Pancreas (tissue), 10 donors: Measurements from ENCODE around the gene GOLGA6C. TPM values are rescaled to one million over a fixed set of nuclear protein-coding genes. Genes with fewer than 3 reads are reported as not detected.
A peak's percentile ranks its signal among the peaks of the same experiment; 100 is the strongest.

Experiments used
- ATAC-seq, 4 donors: fragments of 200-7000 bp; cut with Tn5 transposase; one replicate each; pipeline versions ENCODE4 v1.8.0 to v1.9.1; 2020; ENCODE audit warnings: mild to moderate bottlenecking in 4 of 4, moderate library complexity in 4 of 4
- DNase-seq, 6 donors: peaks; one replicate each; pipeline ENCODE4 v3.0.0-alpha.2; 2020
- FAIRE-seq: peaks from 2 replicates; lab custom pipeline; 2012; peaks lifted over from hg19 to GRCh38; lab: Jason Lieb, UNC
- H3K27ac ChIP-seq, 4 donors: fragments of 200-600 bp; sonication (generic); 1 replicate in 3 of 4; 2 replicates in 1 of 4; pipeline versions ENCODE4 v1.5.0 to v1.8.0; 2020
- H3K27me3 ChIP-seq, 4 donors: fragments of 200-600 bp; one replicate each; pipeline ENCODE4 v1.8.0; 2021
- H3K36me3 ChIP-seq, 3 donors: fragments of 200-600 bp; sonication (generic) in 1 of 3; one replicate each; pipeline versions ENCODE4 v1.5.0 to v1.8.0; 2020 to 2021
- H3K4me1 ChIP-seq, 3 donors: fragments of 200-600 bp; one replicate each; pipeline ENCODE4 v1.8.0; 2021
- H3K4me3 ChIP-seq, 4 donors: fragments of 200-600 bp; sonication (generic) in 2 of 4; one replicate each; pipeline versions ENCODE4 v1.5.0 to v1.8.0; 2020 to 2021
- H3K9me3 ChIP-seq, 4 donors: fragments of 200-600 bp; one replicate each; pipeline ENCODE4 v1.8.0; 2021
- WGBS, 2 donors: extraction: QIAGEN DNeasy Blood & Tissue Kit; methylation state at CpG; one replicate each; pipeline ENCODE4 v1.1.7; 2013; 5-methylcytosine and 5-hydroxymethylcytosine counted together
- intact Hi-C, 3 donors: fragments of 100-400 bp; cut with DNase I; formaldehyde crosslinking; loops; one replicate each; pipeline versions ENCODE4 v1.11.1 to v1.14.2; 2022
- polyA plus RNA-seq, 2 donors: library from polyadenylated mRNA; stranded (reverse); fragments of 200-250 nt; gene quantifications; one replicate each; pipeline ENCODE4 v1.2.3, GENCODE V29; 2013
- total RNA-seq, 6 donors: library from RNA; stranded (reverse); fragmentation: NEBNext Ultra II Directional in 4 of 6; extraction: Animal tissue kit (Norgen Biotek cat#: 25700) in 4 of 6; gene quantifications; one replicate each; pipeline versions ENCODE4 v1.2.1 to v1.2.4, GENCODE V29; 2021 to 2023
- TF ChIP-seq, protein P1 (sequence below), 4 donors: fragments of 200-600 bp; sonication (generic) in 3 of 4; IDR thresholded peaks; one replicate each; pipeline versions ENCODE4 v1.5.0 to v1.8.0; 2021; ENCODE audit warnings: antibody characterized with exemption in 4 of 4
- donor health status: healthy with polysubstance abuse.
- donor health status: DM: no; HTN: no; CAD: no; lungs with moderate emphysema.
- donor health status: DM: no; HTN: no; CAD: no.
- donor health status: control.
- donor health status: control.
- donor health status: Bipolar disorder and iron deficiency.
- donor health status: DM: yes; HTN: yes; CAD: no.
- donor health status: DM: no; HTN: no; CAD: no.
- donor health status: DM: no; HTN: no; CAD: no.
- donor health status: DM: yes; HTN: yes; CAD: no.

GOLGA6C gene
- total and polyA plus RNA-seq, 8 donors, result not detected

DNA sequence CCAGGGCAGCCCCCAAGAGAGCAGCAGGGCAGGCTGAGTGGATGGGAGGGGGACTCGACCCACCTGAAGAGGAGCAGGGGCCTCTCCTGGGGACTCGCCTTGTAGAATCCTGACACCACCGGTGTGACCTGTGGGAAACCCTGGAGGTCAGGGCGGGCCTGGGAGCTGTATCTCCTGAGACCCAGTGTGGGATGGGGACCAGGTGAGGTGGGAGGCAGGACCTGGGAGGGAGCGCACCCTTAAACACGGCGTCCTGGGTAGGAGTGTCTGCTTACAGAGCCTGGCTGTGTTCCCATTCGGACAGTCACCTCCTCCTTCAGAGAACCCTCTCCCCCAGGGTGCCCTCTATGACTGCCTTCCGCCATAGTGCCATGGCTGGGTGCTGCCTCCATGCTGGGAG lies 29.3 kb upstream of the GOLGA6C start:
- 66 to 76% methylated on average over 9 of the region's 9 CpGs for WGBS, 2 donors
- Histone ChIP-seq H3K36me3 (no peaks in the 10 kb centered on the region), H3K9me3 (no peaks in the 10 kb centered on the region), H3K4me3 (no peak overlapping the region), H3K4me1 (no peaks in the 10 kb centered on the region), H3K27ac (no peak overlapping the region), H3K27me3 (no peaks in the 10 kb centered on the region)
- TF ChIP-seq, protein P1, sequence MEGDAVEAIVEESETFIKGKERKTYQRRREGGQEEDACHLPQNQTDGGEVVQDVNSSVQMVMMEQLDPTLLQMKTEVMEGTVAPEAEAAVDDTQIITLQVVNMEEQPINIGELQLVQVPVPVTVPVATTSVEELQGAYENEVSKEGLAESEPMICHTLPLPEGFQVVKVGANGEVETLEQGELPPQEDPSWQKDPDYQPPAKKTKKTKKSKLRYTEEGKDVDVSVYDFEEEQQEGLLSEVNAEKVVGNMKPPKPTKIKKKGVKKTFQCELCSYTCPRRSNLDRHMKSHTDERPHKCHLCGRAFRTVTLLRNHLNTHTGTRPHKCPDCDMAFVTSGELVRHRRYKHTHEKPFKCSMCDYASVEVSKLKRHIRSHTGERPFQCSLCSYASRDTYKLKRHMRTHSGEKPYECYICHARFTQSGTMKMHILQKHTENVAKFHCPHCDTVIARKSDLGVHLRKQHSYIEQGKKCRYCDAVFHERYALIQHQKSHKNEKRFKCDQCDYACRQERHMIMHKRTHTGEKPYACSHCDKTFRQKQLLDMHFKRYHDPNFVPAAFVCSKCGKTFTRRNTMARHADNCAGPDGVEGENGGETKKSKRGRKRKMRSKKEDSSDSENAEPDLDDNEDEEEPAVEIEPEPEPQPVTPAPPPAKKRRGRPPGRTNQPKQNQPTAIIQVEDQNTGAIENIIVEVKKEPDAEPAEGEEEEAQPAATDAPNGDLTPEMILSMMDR (IDR thresholded peaks at IDR 0.05), result no peak
- peak in 3 of 6 donors; percentile 8 to 38 (median 30) for DNase-seq
- intact Hi-C loops, result loop anchor here in 1 of 3 donors (10.0 kb wide), 1 partner anchor 96 kb away; no protein-coding TSS in a partner anchor
- FAIRE-seq, result no peak
- ATAC-seq, result no peak

DNA sequence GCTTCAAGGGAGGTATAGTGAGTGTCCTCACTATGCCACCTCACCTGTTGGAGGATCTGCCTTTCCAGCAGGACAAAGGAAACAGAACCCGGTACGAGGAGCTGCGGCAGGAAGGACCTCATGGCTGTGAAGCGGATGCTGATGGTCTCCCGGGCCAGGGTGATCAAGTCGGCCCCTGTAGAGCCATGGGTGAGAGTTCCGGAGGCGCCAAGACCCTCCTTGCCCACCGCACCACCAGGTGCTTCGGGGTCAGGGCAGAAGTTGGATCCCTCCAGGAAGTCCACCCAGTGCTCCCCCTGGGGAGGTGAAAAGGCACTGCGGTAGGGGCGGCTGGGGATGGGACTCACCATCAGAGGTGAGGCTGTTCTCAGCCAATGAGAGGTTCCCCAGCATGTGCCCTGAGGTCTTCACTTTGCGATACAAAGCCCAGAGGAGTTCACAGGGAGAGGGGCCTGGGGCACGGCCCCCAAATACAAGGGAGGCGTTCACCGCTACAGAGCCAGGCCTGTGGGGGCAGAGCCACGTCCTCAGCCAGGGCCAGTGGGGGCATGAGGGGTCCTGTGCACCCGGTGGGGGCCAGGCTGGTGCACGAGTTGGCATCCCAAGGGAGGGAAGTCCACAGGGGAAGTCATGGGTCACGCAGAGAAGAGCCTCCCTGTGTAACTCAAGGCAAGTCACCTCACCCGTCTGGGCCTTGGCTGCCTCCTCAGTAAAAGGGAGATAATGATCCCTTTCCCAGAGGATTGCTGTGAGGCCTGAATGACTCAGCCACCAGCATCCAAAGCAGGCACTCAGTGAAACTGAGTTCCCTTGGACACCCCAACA lies 28.7 kb upstream of the GOLGA6C start:
- WGBS, 2 donors, result 78 to 86% methylated on average over 21 of the region's 21 CpGs
- TF ChIP-seq, protein P1 (IDR thresholded peaks at IDR 0.05), result no peak
- no peaks in the 10 kb centered on the region for H3K27me3 ChIP-seq
- no peak for ATAC-seq
- H3K4me3 ChIP-seq, result no peak overlapping the region
- H3K9me3 ChIP-seq, result no peaks in the 10 kb centered on the region
- intact Hi-C loops, result loop anchor here in 1 of 3 donors (10.0 kb wide), 1 partner anchor 95 kb away; no protein-coding TSS in a partner anchor
- FAIRE-seq, result no peak
- no peak overlapping the region for H3K27ac ChIP-seq
- no peaks in the 10 kb centered on the region for H3K36me3 ChIP-seq
- peak in 3 of 6 donors; percentile 11 to 45 (median 38) for DNase-seq
- H3K4me1 ChIP-seq, result no peaks in the 10 kb centered on the region

DNA sequence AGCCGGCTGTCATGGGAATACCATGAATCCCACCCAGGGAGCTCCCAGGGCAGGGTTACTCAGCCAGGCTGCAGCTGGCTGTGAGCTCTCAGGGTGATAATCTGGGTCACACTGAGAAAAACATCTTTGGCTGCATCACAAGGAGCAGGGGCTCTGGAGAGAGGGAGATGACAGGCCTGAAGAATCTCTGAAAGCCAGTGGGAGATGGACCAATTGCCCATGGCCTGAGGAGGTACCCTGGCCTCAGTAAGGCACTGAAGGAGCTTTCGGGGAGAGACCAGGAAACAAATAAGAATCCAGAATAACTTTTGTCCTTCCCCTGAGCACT lies 28.2 kb upstream of the GOLGA6C start:
- TF ChIP-seq, protein P1 (IDR thresholded peaks at IDR 0.05), result no peak
- H3K4me1 ChIP-seq, result no peaks in the 10 kb centered on the region
- H3K4me3 ChIP-seq, result no peak overlapping the region
- DNase-seq, result peak in 1 of 6 donors; percentile 3
- H3K27me3 ChIP-seq, result no peaks in the 10 kb centered on the region
- 76 to 78% methylated on average over 2 of the region's 2 CpGs for WGBS, 2 donors
- H3K36me3 ChIP-seq, result no peaks in the 10 kb centered on the region
- no peak overlapping the region for H3K27ac ChIP-seq
- no peak for FAIRE-seq
- no peak for ATAC-seq
- intact Hi-C loops, result no loop called here
- H3K9me3 ChIP-seq, result no peaks in the 10 kb centered on the region

DNA sequence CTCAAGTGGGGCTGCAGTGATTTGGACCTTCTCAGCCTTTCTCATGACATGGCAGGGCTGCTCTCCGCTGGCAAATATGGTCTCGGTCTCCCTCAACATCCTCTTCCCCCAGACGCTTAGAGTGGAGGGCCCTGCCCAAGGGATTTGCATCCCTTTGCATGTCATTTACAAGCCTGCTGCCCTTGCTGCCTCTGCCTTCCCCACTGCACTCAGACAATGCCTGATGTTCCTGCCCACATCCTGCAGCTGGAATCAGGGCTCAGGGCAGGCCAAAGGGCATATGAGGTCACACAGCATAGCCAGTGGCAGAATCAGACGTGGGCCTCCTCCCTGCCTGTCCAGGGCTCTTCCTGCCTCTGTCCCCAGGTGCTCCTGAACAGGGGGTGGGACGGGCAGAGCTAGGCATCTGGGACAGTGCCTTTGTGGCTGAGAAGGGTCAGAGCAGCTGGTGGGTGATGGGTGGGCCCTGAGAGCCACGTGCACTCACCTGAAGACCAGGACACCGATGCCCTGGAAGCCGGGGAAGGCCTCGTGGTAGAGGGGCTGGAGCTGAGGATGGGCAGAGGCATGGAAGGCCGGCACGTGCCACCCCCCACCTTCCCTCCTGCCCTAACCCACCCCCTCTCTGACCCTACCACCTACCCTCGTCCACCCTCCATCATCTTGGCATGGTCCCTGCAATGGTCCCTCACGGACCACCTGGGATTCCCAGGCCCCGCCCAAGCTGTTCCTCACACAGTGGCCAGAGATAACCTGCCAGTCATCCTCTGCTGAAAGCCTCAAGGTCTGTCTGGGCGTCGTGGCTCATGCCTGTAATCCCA lies 27.4 kb upstream of the GOLGA6C start:
- no peaks in the 10 kb centered on the region for H3K9me3 ChIP-seq
- no peak for ATAC-seq
- H3K36me3 ChIP-seq, result no peaks in the 10 kb centered on the region
- peak in 3 of 6 donors; percentile 10 to 45 (median 34) for DNase-seq
- intact Hi-C loops, result no loop called here
- H3K4me1 ChIP-seq, result no peaks in the 10 kb centered on the region
- H3K27me3 ChIP-seq, result no peaks in the 10 kb centered on the region
- FAIRE-seq, result no peak
- no peak overlapping the region for H3K27ac ChIP-seq
- H3K4me3 ChIP-seq, result no peak overlapping the region
- 74 to 87% methylated on average over 16 of the region's 16 CpGs for WGBS, 2 donors
- TF ChIP-seq, protein P1 (IDR thresholded peaks at IDR 0.05), result no peak
